PC-3 (cell line): ENCODE results near the gene RASSF5. TPM values are rescaled to one million over a fixed set of nuclear protein-coding genes. Genes with fewer than 3 reads are reported as not detected.

Source experiments
- ATAC-seq: fragments of 200-7000 bp; cut with Tn5 transposase; 2 replicates; pipeline ENCODE4 v1.9.1; 2020; ENCODE audit warnings: mild to moderate bottlenecking, moderate library complexity
- BruUV-seq: library from RNA; stranded (reverse); fragments of 400-500 nt; replicated peaks from 2 replicates; lab custom pipeline; 2021; lab: Mats Ljungman, UMichigan
- CTCF ChIA-PET: fragments of 300-600 bp; sonication (Branson Sonifier 250); formaldehyde crosslinking; loops from one replicate; lab custom pipeline; 2022; ENCODE audit warnings: antibody characterized with exemption; lab: Charles Lee
- POLR2A ChIA-PET: fragments of 300-600 bp; sonication (Branson Sonifier 250); formaldehyde crosslinking; loops from one replicate; lab custom pipeline; 2022; ENCODE audit warnings: antibody characterized with exemption; ENCODE audit not compliant: unreplicated experiment; lab: Charles Lee
- DNase-seq: peaks from one replicate; pipeline ENCODE4 v3.0.0-alpha.2; 2015
- H2AFZ ChIP-seq: fragments of 300-600 bp; sonication (generic); 2 replicates; pipeline ENCODE4 v1.6.0; 2016; ENCODE audit warnings: antibody characterized with exemption, low read length
- H3F3A ChIP-seq: fragments of 300-600 bp; sonication (generic); one replicate; pipeline ENCODE4 v1.6.0; 2017; ENCODE audit warnings: antibody characterized with exemption, low read length, control low read depth, mild to moderate bottlenecking; ENCODE audit not compliant: unreplicated experiment
- H3K27ac ChIP-seq: fragments of 300-600 bp; sonication (generic); 2 replicates; pipeline ENCODE4 v1.5.1; 2016; ENCODE audit warnings: mild to moderate bottlenecking, low read length
- H3K27me3 ChIP-seq: fragments of 300-600 bp; sonication (generic); 2 replicates; pipeline ENCODE4 v1.6.1; 2016; ENCODE audit warnings: low read length, mixed read lengths
- H3K36me3 ChIP-seq: fragments of 300-600 bp; sonication (generic); 2 replicates; pipeline ENCODE4 v1.6.1; 2016; ENCODE audit warnings: low read depth, mixed run types, low read length, mixed read lengths
- H3K4me1 ChIP-seq: fragments of 300-600 bp; sonication (generic); 2 replicates; pipeline ENCODE4 v1.5.1; 2016; ENCODE audit warnings: low read length; ENCODE audit not compliant: insufficient read depth
- H3K4me2 ChIP-seq: fragments of 300-600 bp; sonication (generic); 2 replicates; pipeline ENCODE4 v1.6.0; 2016; ENCODE audit warnings: low read length
- H3K4me3 ChIP-seq: fragments of 300-600 bp; sonication (generic); 2 replicates; pipeline ENCODE4 v1.5.1; 2016; ENCODE audit warnings: mild to moderate bottlenecking, low read length, mixed read lengths
- H3K79me2 ChIP-seq: fragments of 300-600 bp; sonication (generic); 2 replicates; pipeline ENCODE4 v1.6.1; 2017; ENCODE audit warnings: low read length, mixed read lengths
- H3K9ac ChIP-seq: fragments of 300-600 bp; sonication (generic); 2 replicates; pipeline ENCODE4 v1.6.0; 2016; ENCODE audit warnings: mild to moderate bottlenecking, low read length
- H3K9me2 ChIP-seq: fragments of 300-600 bp; sonication (generic); replicated peaks from 2 replicates; pipeline ENCODE4 v1.6.1; 2016; ENCODE audit warnings: mixed run types, low read length, mixed read lengths
- H3K9me3 ChIP-seq: fragments of 300-600 bp; sonication (generic); 2 replicates; pipeline ENCODE4 v1.6.1; 2016; ENCODE audit warnings: low read length, mixed read lengths
- H4K20me1 ChIP-seq: fragments of 300-600 bp; sonication (generic); 2 replicates; pipeline ENCODE4 v1.6.1; 2016; ENCODE audit warnings: low read length, mixed read lengths
- EZH2 ChIP-seq: fragments of 300-600 bp; sonication (generic); IDR thresholded peaks from one replicate; pipeline ENCODE4 v1.6.1; 2017; ENCODE audit warnings: antibody characterized with exemption, mild to moderate bottlenecking, low read length; ENCODE audit not compliant: unreplicated experiment
- EZH2phosphoT487 ChIP-seq: fragments of 300-600 bp; sonication (generic); IDR thresholded peaks from 2 replicates; pipeline ENCODE4 v1.6.1; 2018; ENCODE audit warnings: mild to moderate bottlenecking, antibody characterized with exemption, low read length, borderline replicate concordance
- intact Hi-C: fragments of 100-400 bp; cut with micrococcal nuclease; formaldehyde crosslinking; loops from 2 replicates; pipeline ENCODE4 v1.9.0; 2023
- total RNA-seq: library from RNA; depleted of rRNA; stranded (reverse); fragments of >200 nt; gene quantifications from 2 replicates; pipeline ENCODE4 v1.2.3, GENCODE V29; 2014
- TF ChIP-seq, protein P1 (sequence below): fragments of 300-600 bp; sonication (generic); conservative IDR thresholded peaks from 2 replicates; pipeline ENCODE4 v1.5.1; 2017; ENCODE audit warnings: antibody characterized with exemption, low read depth, mild to moderate bottlenecking, low read length

RASSF5 gene
- total RNA-seq, 1 experiment from 2014 or later: 15.5 TPM

- H3K4me3 ChIP-seq: no peak overlapping the region
- no peaks in the 10 kb centered on the region for H4K20me1 ChIP-seq
- ChIA-PET POLR2A (no interaction called here), CTCF (no interaction called here)
- no peak overlapping the region for H3K4me2 ChIP-seq
- H2AFZ ChIP-seq: no peak overlapping the region
- no peaks in the 10 kb centered on the region for H3K27me3 ChIP-seq
- no peaks in the 10 kb centered on the region for H3K79me2 ChIP-seq
- 0 out of 2 replicates have a peak, but pooled peaks cover 8% of the 10 kb centered on the region for H3K4me1 ChIP-seq
- no peaks in the 10 kb centered on the region for H3K9me3 ChIP-seq
- no peaks in the 10 kb centered on the region for H3K36me3 ChIP-seq
- BruUV-seq: no TSS peak
- H3K27ac ChIP-seq: no peak overlapping the region
- intact Hi-C loops: no loop called here
- ATAC-seq (no peak), DNase-seq (no peak)
- no peaks in the 10 kb centered on the region for H3K9me2 ChIP-seq
- H3F3A ChIP-seq: no peaks in the 10 kb centered on the region
- no peak overlapping the region for H3K9ac ChIP-seq
- TF ChIP-seq, protein P1, sequence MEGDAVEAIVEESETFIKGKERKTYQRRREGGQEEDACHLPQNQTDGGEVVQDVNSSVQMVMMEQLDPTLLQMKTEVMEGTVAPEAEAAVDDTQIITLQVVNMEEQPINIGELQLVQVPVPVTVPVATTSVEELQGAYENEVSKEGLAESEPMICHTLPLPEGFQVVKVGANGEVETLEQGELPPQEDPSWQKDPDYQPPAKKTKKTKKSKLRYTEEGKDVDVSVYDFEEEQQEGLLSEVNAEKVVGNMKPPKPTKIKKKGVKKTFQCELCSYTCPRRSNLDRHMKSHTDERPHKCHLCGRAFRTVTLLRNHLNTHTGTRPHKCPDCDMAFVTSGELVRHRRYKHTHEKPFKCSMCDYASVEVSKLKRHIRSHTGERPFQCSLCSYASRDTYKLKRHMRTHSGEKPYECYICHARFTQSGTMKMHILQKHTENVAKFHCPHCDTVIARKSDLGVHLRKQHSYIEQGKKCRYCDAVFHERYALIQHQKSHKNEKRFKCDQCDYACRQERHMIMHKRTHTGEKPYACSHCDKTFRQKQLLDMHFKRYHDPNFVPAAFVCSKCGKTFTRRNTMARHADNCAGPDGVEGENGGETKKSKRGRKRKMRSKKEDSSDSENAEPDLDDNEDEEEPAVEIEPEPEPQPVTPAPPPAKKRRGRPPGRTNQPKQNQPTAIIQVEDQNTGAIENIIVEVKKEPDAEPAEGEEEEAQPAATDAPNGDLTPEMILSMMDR: no peak
- TF ChIP-seq EZH2 (no peak), EZH2phosphoT487 (no peak)
Measured at GRCh38 chr1:206537141-206537540, 29.8 kb downstream of the RASSF5 start.

- no peak overlapping the region for H3K27ac ChIP-seq
- H3K9me2 ChIP-seq: no peaks in the 10 kb centered on the region
- POLR2A ChIA-PET: no interaction called here
- no peaks in the 10 kb centered on the region for H3K9me3 ChIP-seq
- DNase-seq (no peak), ATAC-seq (no peak)
- TF ChIP-seq, protein P1: no peak
- TF ChIP-seq EZH2: no peak
- intact Hi-C loops: no loop called here
- H3F3A ChIP-seq: no peaks in the 10 kb centered on the region
- no peak overlapping the region for H3K4me2 ChIP-seq
- 0 out of 2 replicates have a peak, but pooled peaks cover 8% of the 10 kb centered on the region for H3K4me1 ChIP-seq
- CTCF ChIA-PET: no interaction called here
- H2AFZ ChIP-seq: no peak overlapping the region
- no peaks in the 10 kb centered on the region for H4K20me1 ChIP-seq
- H3K4me3 ChIP-seq: no peak overlapping the region
- no peaks in the 10 kb centered on the region for H3K36me3 ChIP-seq
- H3K9ac ChIP-seq: no peak overlapping the region
- no peaks in the 10 kb centered on the region for H3K79me2 ChIP-seq
- no TSS peak for BruUV-seq
- no peaks in the 10 kb centered on the region for H3K27me3 ChIP-seq
Measured at GRCh38 chr1:206538086-206538770, 30.9 kb downstream of the RASSF5 start.

DNA sequence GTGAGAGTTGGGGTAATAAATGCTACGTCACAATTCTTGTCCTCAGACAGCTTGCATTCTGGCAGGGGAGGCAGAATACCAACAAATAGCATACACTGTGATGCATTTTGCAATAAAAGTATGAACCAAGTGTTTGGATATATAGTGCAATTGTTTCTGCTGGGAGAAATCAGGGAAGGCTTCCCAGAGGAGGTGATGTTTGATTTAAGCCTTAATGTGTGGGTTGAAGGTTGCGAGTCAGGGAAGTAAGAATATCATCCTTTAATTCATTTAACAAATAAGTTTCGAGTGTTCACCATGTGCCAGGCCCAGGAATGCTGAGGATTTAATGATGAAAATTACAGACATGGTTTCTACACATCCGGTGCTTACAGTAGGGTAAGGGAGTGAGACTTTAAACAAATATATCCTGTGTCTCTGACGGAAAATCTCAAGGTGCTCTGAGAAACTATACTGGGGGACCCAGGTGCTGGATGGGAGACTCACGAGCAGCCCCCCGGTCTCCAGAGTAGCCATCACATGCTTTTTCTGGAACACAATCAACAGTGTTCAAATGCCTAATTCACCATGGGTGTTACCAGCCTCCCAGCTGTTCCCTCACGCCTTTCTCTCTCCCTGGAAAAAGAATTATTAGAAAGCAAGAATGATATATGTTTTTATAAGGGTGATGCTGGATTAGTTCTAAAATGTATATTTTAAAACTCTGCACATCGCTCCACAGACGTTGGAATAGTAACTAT, 31.7 kb downstream of the RASSF5 start:
- intact Hi-C loops: no loop called here

More for the DNA sequence above, 31.7 kb downstream of the RASSF5 start:
- Histone ChIP-seq H3K27me3 (no peaks in the 10 kb centered on the region), H3K27ac (no peak overlapping the region), H3K4me3 (no peak overlapping the region), H3K79me2 (no peaks in the 10 kb centered on the region), H2AFZ (no peak overlapping the region), H3K9me2 (no peaks in the 10 kb centered on the region), H3K9ac (no peak overlapping the region), H3K4me1 (0 out of 2 replicates have a peak, but pooled peaks cover 8% of the 10 kb centered on the region), H4K20me1 (no peaks in the 10 kb centered on the region), H3K4me2 (no peak overlapping the region), H3K9me3 (no peaks in the 10 kb centered on the region), H3F3A (no peaks in the 10 kb centered on the region), H3K36me3 (no peaks in the 10 kb centered on the region)
- TF ChIP-seq EZH2 (no peak), EZH2phosphoT487 (no peak)
- TF ChIP-seq, protein P1: no peak
- no peak for ATAC-seq
- BruUV-seq: no TSS peak
- no peak for DNase-seq
- CTCF ChIA-PET: no interaction called here
- POLR2A ChIA-PET: no interaction called here
